Measurements from ENCODE around the gene CRK. TPM values are rescaled to one million over a fixed set of nuclear protein-coding genes. Genes with fewer than 3 reads are reported as not detected.
"Not testable (repeated sequence)": the region's sequence is repeated elsewhere in the genome, so short reads cannot be mapped to it uniquely, and the experiment has no call there.

Gene CRK
- polyA plus RNA-seq, 5 donors = 51.4 to 61.2 (median 54.1) TPM

DNA sequence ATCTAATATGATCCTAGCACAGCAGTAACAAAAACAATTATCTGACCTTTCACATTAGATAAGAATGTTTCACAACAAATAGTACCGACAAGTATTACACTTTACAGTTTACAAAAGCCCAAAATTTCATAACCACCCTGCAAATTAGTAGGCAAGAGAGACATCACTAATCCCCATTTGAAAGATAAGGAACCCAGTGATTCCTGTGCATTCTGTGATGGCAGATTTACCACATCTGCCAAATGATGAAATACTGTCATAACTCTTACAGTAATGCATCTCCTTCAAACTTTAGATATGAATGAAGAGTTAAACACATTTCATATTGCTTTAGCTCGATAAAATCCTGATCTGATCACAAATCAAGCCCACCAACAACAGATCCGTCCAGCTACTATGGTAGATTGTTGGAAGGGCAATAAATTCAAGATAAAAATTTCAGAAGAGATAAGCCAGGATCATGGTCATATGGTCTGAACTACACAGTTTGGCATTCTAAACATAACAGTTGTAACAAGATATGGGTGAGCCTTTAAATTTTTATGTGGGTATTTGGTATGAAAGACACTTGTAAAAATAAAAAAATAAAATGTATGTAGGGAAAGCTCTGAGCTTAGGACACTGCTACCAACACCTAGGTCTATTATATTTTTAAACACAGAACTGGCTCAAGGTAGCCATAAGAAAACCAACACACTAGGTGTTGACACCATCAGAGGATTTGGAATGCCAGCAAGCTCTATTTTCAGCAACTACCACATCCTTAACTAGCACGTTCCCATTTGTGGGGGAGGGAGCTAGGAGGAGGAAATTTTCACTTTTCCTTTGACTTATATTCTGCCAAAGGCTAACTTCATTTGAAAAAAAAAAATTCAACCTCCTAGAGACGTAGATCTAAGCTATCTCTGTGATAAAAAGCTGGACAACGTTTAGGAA is 65.3 kb downstream of the CRK start:
- DNase-seq = no peak

DNA sequence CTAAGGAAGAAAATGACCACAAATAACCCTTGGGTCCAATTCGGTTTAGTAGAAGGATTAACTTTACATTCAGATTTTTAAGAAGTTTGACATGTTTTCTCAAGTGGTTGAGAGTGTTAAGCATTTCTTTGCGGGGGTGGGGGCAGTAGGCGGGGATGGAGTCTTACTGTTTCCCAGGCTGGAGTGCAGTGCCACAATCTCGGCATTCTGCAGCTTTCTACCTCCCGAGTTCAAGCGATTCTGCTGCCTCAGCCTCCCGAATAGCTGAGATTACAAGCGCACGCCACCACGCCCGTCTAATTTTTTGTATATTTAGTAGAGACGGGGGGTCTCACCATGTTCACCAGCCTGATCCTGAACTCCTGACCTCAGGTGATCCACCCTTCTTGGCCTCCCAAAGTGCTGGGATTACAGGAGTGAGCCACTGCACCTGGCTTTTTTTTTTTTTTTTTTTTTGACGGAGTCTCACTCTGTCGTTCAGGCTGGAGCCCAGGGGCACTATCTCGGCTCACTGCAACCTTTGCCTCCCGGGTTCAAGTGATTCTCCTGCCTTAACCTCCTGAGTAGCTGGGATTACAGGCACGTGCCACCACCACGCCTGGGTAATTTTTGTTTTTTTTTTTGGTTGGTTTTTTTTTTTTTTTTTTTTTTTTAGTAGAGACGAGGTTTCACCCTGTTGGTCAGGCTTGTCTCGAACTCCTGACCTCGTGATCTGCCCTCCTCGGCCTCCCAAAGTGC is 68.4 kb downstream of the CRK start:
- not testable (repeated sequence) for DNase-seq

DNA sequence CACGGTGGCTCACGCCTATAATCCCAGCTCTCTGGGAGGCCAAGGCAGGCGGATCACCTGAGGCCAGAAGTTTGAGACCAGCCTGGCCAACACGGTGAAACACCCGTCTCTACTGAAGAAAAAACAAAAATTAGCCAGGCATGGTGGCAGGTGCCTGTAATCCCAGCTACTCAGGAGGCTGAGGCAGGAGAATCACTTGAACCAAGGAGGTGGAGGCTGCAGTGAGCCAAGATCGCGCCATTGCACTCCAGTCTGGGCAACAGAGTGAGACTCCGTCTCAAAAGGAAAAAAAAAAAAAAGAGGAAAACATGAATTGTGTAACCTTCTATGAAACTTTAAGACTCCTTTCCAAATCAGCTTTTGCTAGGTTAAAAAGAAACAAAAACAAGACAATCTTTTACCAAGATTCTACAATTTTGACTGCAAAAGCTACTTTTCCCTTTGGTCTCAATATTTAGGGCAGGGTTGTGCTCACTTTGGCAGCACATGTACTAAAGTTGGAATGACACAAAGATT is 69.3 kb downstream of the CRK start:
- not testable (repeated sequence) for DNase-seq

DNA sequence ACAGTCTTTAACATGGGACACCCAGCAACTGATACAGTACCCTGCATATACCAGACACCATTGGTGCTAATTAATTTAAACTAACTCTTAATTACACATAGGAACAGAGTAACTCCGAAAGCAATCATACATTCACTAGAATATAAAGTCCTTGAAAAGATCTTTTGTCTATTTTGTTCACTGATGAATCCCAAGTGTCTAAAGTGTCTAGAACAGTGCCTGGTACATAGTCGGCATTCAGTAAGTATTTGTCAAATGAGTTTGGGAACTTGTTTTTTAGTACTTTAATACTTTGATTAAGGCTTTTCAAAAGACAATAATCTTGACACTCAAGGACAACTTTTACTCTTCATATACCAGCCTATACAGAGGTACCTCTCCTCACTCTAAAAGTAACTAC is 69.8 kb downstream of the CRK start:
- DNase-seq = no peak

DNA sequence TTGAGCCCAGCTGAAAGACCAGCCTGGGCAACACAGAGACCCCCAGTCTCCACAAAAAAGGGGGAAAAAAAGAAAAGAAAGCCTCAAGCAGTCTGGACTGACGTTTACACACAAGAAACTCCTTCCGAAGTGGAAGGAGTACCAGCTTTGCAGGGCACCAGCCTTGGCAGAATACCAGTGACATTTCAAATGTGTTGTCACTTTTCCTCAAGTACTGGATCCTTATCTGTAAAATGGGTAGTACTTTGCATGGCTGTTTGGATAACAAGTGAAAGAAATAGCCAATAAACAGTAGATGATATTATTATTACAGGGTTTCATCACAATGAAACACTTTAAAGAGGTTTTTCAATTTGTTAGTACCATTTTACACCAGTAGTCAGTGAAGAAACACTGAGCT is 70.2 kb downstream of the CRK start:
- no peak for DNase-seq

DNA sequence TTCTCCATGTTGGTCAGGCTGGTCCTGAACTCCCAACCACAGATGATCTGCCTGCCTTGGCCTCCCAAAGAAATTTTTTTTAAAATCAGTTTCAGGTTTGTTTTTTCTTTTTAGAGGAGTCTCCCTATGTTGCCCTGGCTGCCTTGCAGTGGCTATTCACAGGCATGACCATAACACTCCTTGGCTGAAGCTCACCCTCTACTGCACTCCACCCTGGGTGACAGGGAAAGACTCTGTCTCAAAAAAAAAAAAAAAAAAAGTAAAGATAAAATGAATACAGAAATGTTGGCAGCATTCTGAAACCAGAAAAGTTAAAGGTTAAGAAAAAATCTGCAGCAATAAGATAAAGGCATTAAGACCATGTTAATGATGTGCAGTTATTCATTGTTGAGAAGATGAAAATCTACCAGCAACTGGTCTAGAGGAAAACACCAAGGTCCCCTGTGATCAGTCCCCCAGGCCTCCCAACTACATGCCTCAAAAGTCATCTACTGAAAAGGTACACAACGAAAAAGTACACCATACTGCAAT is 71.1 kb downstream of the CRK start:
- DNase-seq = no peak

DNA sequence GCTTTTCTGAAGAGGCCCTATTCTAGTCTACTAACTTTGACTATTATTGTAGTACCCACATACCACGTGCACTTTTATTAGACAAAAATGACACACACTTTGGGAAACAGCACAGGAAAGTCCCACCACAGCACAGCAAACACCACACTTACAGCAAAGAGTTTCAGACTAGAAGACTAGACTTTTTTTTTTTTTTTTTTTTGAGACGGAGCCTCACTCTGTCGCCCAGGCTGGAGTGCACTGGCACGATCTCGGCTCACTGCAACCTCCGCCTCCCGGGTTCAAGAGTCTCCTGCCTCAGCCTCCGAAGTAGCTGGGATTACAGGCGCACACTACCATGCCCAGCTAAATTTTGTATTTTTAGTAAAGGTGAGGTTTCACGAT is 76.1 kb downstream of the CRK start:
- no peak for DNase-seq

DNA sequence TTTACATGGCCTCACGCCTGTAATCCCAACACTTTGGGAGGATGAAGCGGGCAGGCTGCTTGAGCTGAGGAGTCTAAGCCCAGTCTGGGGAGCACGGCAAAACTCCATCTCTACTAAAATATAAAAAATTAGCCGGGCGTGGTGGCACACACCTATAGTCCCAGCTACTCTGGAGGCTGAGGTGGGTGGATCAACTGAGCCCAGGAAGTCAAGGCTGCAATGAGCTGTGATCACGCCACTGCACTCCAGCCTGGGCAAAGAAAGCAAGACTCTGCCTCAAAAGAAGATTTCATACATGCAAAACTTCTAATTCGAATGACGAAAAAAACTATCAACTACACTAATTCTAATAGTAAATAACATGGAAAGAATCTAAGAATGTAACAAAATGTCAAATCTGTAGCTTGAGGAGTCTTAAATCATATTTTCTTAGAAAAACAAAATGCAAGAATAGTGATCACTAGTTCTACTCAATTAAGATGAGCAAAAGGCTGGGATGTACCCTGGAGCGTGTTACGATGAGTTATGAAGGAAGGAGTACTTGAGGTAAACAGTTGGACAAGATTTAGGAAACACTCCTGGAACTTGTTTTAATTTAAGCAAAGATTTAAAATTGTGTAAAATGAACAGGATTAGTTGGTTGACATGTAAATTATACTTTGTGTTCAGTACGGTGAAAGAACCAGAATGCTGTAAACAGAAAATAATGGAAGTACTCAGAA is 76.7 kb downstream of the CRK start:
- DNase-seq = no peak

DNA sequence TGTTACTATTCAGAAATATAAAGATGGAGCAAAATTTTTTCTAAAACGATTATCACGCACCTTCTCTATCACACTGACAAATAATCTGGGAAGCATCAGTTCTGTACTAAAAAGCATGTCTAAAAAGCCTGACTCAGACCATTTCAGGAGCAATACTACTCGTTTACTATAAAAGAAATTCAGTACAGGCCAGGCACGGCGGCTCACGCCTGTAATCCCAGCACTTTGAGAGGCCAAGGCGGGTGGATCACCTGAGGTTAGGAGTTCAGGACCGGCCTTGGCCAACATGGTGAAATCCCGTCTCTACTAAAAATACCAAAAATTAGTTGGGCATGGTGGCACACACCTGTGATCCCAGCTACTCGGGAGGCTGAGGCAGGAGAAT is 77.6 kb downstream of the CRK start:
- DNase-seq = not testable (repeated sequence)

DNA sequence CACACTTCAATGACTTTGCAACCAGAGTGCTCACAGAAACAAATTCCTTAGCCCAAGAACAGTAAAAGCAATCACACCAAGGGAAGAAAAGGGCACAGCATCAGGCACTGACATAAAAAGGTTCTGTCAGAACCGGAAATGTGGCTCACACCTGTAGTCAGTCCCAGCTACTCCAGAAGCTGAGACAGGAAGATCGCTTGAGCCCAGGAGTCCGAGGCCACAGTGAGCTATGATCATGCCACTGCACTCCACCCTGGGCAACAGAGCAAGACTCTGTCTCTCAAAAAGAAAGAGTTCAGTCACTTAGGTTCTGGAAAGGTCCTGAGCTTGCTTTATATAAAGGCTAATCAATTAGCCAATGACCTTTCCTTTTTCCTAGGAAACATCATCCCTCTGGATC is 78.7 kb downstream of the CRK start:
- DNase-seq = no peak

DNA sequence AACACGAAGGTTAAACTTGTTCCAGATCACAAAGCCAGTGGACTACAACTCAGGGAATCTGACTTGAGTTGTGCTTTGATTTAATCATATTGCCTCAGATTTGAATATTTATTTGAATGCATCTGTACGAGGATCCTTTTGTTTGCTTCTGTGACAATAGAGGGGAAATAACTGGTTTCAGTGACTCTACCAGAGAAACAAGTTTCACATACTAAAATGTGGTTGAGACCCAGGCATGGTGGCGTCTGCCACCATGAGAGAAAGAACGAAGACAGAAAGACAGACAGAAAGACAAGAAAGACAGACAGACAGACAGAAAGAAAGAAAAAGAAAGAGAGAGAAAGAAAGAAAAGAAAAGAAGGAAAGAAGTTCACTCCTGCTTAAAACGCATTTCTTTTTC is 80.0 kb downstream of the CRK start:
- DNase-seq = no peak

DNA sequence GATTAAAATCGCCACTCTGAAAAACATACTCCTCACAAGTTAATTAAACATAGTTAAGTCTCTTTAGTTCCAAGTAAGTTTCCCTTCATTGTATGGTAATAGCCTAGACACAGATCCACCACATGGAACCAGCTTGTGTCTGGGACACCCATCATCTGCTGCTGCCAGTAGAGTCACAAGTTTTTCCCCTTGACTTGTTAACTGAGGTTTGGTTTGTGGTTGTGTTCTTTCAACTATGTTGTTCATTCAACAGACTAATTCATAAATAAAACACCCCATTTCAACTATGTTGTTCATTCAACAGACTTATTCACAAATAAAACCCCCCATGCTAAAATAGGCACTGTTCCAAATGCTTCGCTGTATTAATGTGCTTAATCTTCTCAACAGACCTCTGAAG is 80.4 kb downstream of the CRK start:
- DNase-seq = no peak

DNA sequence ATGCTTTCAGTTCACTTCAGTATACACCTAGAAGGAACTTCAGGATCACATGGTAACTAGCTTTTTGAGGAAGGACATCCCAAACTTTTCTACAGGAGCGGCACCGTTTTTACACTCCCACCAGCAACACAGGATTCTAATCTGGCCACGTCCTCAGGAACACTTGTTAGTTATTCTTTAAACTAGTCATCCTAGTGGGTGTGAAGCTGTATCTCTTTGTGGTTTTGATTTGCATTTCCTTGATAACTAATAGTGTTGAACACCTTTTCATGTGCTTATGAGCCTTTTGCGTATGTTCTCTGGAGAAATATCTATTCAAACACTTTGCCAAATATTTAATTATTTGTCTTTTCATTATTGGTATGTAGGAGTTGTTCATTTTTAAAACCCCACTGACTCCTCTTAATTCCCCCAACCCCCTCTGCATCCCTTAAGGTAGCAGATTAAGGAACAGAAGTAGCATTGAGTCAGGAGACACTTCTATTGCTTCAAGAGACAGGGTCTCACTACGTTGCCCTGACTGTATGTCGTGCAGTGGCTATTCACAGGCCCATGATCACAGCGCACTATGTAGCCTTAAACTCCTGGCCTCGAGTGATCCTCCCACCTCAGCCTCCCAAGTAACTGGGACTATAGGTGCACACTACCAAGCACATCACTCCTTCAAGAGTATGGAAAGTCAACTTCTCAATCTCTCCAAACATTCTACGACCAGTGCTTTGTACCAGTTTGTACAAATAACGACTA is 81.4 kb downstream of the CRK start:
- no peak for DNase-seq

DNA sequence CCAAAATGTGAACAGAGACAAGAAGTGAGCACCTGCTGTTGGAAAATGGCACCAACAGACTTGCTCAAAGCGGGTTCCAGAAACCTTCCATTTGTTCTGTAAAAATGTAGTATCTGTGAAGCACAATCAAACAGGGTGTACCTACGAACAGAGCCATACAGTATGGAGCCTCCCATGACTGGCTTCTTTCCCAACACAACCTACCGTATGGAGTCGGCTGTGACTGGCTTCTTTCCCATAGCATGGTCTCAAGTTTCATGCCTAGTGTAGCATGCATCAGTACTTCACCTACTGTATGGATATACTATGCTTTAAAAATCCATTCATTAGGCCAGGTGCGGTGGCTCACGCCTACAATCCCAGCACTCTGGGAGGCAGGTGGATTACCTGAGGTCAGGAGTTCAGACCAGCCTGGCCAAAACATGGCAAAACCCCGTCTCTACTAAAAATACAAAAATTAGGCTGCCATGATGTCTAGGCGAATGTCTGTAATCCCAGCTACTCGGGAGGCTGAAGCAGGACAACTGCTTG is 82.3 kb downstream of the CRK start:
- no peak for DNase-seq

DNA sequence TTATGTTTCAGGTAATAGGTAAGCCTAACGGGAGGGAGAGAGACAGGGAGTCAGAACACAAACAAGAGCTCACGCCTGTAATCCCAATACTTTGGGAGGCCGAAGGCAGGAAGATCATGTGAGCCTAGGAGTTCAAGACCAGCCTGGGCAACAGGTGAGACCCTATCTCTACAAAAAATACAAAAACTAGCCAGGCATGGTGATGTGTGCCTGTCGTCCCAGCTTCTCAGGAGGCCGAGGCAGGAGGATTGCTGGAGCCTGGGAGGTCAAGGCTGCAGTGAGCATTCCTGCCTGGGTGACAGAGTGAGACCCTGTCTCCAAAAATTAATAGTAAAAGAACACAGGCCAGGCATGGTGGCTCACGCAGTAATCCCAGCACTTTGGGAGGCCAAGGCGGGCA is 83.4 kb downstream of the CRK start:
- DNase-seq = no peak

DNA sequence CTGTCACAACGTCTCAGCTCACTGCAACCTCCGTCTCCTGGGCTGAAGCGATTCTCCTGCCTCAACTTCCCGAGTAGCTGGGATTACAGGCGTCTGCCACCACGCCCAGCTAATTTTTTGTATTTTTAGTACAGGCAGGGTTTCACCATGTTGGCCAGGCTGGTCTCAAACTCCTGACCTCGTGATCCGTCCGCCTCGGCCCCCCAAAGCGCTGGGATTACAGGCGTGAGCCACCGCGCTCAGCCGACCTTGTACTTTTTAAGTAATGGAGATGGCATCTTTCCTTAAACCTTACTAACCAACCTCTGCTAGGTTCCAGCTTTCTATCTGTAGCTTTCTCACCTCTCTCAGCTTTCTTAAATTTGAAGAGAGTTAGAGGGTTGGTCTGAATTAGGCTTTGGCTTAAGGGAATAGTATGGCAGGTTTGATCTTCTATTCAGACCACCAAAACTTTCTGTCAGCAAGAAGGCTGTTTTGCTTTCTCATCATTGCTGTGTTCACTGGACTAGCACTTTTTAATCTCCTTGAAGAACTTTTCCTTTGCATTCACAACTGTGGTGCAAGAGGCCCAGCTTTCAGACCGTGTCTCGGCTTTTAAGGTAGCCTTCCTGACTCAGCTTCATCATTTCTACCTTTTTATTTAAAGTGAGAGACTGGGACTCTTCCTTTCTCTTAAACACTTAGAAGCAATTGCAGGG is 84.0 kb downstream of the CRK start:
- no peak for DNase-seq

Data from right lung (tissue), 5 donors.